IPS-NIHi7 (cell line): ENCODE results near the gene RCAN3.

ENCODE experiments used
- DNase-seq: peaks from one replicate; pipeline ENCODE4 v3.0.0; 2012; ENCODE audit warnings: mixed read lengths; ENCODE audit errors: extremely low spot score

The RCAN3 gene

DNA sequence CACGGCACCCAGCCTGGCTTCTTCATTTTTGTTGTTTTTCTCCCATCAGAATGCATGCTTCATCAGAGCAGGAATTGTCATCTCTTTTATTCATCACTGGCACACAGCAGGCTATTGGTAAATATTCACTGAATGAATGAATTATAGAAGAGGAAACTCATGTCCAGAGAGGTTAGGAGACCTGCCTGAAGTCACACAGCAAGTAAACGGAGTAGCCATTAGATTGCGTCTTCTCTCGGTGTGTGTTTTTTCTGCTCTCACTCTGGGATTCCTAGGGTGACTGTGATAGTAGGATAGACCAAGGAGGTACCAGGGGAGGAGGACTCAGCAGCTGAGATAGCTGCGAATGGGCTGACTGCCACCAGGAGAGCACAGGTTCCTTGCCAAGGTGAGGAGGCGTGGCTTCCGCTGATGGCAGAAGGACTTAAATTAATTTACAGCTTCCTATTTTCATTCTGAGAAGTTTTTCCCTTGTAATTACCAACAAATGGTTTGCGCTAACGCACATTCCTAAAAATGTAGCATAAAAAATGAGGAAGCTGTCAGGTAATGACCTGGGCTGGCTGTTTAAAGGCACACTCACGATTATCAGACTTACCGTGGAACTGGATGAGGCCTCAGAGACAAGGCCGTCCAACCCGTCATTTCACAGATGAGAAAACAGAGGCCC, 48.8 kb downstream of the RCAN3 start:
- no peak for DNase-seq

DNA sequence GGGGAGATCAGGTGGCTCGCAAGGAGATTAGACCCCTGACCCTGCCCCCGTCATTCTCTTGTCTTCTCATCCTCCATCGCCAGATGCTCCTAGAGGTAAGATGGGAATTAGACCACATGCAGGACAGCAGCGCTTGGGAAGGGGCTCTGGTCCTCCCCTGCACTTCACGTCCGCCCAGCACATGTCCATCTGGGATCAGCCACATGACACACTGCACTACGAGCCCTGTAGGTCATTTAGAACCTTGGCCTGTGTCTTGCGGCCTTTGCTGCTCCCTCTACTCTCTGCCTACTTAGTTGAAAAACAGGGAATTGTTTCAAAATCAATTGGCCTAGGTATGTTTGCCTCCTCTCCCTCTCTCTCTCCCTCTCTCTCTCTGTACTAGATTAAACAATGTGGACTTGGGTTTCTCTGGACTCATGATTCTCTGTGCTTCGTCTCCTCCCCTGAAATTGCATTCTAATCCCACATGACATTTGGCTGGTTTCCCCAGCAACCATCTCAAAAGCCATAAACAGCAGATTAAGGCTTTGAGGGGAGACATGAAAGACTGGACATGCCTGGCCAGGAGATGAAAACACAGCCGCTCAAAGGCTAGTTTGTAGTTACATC, 49.4 kb downstream of the RCAN3 start:
- DNase-seq: no peak

DNA sequence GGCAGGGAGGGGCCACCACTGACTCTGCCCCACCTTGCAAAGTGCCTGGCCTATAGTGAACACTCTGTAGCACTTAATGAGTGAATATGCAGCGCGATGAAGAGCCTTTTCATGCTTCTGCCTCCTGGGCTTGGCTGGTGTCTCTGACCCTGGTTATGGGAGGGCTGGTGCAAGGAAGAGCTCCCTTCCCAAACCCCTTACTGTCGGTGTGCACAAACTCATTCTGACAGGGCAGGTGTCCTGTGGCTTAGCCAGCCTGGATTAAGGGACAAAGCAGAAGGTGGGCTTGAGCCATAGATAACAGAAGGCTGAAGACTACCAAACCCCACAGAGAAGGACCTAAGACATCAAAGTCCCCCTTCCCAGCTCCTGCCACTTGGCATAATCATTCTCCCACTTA, 51.3 kb downstream of the RCAN3 start:
- no peak for DNase-seq

DNA sequence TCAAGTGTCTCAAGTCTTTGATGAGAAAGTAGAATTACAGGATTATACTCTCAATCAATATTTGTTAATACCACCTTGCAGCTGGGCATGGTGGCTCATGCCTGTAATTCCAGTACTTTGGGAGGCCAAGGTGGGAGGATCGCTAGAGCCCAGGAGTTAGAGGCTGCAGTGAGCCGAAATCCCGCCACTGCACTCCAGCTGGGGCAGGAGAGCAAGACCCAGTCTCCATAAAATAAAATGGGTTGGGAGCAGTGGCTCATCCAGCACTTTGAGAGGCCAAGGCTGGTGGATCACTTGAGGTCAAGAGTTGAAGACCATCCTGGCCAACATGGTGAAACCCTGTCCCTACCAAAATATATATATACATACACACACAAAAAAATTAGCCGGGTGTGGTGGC, 52.1 kb downstream of the RCAN3 start:
- DNase-seq: no peak

DNA sequence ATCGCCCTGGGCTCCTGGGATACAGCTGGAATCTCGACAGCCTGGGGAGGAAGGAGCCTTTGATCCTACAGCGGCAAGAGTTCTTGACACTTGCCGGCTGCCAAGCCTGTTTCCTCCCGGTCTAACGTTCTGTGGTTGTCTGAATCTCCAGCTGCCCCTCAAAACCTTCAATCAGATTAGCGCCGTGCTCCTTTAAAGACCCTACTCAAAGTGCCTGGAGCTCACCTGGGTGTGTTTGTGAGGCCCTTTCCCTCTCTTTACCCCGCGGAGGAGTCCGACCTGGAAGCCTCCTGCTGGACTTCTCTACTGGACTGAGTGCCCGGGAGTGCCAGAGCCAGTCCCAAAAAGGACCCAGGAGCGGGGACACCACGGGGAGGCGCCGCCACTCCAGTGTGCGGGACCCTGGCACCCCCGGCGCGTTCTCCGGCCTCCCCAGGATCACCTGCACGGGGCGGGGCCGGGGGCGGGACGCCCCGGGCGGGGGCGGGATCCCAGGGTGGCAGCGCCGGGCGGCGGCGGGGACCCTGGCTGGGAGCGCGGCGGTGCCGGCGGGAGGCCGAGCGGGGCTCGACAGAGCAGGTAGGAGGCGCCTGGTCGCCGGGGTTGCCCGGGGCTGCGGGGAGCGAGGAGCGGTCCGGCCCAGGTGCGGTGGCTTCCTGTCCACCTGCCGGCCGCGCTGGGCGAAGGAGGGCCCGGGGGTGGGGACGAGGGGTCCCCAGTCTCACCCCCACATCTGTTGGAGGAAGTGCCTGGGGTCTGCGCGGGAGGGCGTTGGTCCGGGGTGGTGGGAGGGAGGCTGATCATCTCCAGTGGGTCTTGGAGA, 53.2 kb downstream of the RCAN3 start, which contains the start of gene NCMAP:
TSS of gene NCMAP (plus strand) at position 497 of the 823 bp plus-strand sequence. CDS start 39,344 bp downstream, outside the sequence.
- peak; percentile 58 for DNase-seq

DNA sequence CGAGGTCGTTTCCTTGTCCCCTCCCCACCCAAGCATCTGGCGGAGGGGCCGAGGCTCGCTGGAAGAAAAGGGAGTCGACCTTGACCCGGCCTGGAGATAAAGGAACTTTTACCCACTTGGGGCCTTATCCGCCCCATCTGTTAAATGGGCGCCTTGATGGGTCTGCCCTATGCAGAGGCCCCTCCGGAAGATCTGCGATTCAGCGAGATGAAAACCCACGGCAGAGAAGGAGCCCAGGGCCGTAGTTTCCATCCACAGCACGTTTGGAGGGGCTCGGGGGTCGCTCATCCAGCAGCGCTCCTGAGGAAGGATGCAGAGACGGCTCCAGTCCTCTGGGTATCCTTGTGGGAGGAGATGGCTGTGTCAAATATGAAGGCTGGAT, 53.8 kb downstream of the RCAN3 start:
- no peak for DNase-seq

DNA sequence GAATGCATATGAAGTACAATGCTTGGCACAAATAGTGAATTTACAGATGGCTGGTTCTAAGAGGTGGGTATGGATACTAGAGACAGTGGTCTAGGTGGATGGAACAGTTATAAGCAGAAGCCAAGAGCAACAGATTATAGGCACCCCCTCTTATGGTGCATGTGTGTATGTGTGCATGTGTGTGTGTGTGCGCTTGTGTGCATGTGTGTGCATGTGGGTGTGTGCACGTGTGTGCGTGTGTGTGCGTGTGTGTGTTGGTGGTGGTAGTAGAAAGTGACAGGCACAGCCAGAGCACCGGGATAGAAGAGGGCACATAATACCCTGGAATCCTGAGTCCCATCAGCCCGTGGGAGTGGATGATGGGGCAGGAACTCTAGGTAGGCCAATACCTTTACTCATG, 54.6 kb downstream of the RCAN3 start:
- no peak for DNase-seq

DNA sequence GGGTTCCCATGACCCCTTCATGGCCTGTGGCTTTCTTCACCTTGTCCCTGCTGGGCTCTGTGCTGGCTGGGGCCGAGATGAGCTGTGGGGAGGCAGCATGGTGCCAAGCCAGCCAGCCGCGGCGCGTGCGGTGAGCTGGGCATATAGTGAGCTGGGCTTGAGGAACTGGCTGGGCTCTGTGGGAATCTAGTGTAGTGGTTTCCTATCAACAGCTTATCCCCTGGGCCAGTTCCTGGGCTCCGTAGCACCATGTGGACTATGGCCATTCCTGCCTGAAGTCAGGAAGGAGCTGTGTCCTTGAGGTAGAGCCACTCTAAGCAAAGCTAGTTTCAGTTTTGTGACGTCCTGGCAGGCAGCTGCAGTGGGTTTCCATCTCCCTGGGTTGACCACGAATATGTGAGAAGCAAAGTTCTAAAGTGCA, 55.1 kb downstream of the RCAN3 start:
- DNase-seq: no peak

DNA sequence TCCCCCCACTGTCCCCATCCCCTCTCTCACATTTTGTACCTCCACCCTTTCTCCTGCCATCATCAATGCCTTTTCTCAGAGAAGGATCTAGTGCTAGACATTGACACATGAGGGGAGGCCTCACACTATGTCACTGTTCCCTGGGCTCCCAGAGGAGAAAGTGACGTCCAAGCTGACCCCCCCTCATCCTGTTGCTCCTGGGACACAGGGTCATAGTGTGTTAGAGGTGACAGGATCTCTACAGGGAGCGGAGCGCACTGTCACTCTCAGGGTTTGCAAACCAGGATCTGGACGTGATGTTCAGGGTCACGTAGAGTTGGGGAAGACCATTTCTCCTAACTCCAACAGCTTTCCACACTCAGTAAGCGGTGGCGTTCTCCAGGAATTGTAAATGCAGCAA, 55.8 kb downstream of the RCAN3 start:
- DNase-seq: no peak

DNA sequence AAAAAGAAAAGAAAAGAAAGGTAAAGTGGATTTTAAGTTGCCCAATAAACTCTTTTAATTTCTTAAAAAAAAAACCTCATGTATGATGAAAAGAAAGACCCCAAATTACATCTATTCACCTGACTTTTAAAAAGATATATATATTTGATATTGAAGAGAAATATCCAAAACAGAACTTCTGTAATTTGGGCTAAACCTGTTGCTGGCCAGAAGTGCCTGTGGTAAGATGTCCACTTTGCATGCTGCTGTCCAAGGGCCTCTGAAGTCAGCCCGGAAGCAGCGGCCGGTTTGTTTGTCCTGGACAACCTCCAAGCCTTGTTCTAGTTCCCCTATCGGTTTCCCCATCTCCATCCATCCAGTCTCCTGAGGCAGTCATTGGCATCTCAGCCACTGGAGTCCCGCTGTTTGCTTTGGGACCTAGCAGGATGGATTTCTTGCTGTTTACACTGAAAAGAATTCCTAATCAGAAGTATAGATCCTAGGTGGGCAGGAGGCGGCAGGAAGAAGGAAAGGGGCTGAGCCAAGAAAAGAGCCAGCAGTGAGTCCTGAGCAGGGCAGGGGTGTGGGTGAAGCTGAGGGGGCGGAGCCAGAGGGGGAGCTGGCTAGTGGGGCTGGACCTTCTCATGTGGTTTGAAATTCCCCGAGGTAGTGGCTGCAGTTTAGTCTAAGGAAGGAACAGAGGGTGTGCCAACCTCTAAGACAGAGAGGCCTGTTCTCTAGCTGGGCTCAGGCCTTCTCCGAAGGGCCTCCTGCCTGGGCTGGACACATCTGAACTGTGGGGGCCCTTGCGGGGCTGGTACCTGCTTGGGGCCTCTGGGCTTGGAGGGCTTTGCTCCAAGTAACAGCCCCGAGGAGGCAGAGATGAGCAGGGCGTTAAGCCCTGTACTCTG, 56.5 kb downstream of the RCAN3 start:
- peak; percentile 77 for DNase-seq

DNA sequence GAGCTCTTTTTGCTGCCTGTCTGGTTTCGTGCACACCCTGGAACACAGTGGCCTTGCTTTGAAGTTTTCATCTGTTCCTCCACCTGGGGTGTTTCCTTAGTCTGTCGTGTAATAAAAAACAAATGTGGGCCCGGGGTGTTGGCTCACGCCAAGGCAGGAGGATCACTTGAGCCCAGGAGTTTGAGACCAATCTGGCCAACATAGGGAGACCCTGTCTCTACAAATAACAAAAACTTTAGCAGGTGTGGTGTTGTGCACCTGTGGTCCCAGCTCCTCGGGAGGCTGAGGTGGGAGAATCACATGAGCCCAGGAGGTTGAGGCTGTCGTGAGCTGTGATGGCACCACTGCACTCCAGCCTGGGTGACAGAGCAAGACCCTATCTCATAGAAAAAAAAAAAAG, 57.7 kb downstream of the RCAN3 start:
- no peak for DNase-seq

DNA sequence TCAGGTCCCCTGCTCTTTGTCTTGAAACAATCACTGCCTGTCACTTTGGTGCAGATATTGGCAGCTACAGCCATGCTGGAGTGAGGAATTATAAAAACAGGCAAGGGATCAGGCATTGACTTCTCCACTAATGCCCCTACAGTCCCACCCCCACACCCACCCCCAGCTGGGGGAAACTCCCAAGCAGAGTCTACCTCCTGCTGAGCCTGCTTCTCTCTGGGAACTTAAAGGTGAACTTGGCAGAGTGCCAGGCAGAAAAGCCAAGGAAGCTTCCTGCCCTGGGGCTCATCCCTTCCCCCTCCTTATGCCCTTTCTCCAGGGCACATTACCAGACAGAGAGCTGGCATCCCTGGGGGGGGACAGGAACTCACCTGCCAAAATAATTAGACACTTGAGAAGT, 60.0 kb downstream of the RCAN3 start:
- no peak for DNase-seq

DNA sequence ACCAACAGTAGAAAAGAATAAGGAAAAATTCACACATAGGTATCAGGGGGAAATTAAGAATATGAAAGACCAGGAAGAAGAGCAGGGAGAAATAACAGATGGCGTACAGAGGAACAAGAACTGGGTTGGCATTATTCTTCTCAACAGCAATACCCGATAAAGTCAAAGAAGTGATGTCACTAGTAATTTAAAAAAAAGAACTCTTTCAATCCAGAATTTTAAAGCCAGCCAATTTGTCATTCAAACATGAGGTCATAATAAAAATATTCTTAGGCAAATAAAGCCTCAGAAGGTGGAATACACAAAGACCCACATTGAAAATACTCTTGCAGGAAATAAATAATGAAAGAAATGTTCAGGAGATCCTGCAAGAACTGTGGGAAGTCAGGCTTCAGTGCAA, 62.1 kb downstream of the RCAN3 start:
- DNase-seq: no peak

DNA sequence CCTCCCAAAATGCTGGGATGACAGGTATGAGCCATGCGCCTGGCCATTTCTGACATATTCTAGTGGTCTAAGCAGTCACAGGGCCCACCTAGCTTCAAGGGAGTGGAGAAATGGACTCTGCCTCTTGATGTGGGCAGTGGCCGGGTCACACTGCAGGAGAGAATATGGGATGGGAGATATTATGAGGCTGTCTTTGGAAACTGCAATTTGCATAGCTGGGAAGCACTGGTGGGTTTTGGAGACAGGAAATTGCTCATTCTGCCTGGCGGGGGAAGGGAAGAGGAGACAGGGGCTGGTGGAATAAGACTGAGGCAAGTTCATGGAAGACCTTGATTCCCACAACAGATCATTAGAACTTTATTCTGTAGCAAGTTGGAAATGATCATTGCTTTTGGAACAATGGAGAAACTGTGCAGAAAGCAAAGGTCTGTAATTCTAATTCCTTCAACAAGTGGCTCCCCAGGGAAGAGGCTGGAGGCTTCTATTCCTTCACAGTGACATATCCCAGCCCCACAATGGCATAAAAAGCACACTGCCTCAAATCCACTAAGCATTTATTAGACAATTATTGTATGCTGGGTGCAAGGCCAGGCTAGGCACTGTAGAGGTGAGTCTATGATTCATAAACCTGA, 63.7 kb downstream of the RCAN3 start:
- DNase-seq: no peak

DNA sequence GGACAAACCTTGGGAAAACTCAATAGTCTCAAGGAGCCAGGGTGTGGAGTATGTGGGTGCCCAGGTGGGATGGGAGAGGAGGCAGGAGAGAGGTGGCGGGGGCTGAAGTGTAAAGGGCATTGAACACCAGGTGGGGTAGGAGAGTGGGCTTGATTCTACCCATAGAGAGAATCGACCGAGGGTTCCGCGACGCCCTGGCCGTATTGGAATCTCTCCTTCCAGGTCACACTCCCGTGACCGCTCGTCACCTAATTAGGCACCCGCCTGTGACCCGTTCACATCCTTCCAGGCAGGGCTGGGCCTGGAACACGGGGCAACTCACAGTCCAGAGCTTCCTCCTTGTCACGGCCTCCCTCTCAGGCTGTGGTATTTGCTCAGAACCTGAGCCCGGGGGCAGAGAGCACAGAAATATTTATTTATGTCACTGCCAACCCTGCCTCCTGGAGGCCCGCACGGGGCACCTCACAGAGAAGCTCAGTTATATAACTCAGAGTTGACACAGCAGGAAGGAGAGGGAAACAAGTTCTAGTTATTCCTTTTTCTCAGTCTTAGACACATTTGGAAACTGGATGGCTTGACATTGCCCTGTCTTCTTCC, 65.3 kb downstream of the RCAN3 start:
- no peak for DNase-seq

DNA sequence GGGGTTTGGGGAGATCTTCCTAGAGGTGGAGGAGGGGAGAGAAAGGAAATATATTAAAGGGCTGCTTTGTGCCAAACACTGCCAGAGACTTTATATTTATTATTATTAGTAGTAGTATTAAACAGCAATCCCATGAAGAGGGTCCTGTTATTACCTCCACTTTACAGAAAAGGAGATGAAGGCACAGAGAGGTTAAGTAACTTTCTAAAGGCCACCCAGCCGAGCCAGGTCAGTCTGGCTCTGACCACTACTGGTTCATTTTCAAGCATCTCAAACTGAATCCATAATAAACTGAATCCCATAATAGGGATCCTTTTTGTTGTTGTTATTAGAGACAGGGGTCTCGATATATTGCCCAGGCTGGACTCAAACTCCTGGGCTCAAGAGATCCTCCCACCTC, 65.8 kb downstream of the RCAN3 start:
- no peak for DNase-seq

DNA sequence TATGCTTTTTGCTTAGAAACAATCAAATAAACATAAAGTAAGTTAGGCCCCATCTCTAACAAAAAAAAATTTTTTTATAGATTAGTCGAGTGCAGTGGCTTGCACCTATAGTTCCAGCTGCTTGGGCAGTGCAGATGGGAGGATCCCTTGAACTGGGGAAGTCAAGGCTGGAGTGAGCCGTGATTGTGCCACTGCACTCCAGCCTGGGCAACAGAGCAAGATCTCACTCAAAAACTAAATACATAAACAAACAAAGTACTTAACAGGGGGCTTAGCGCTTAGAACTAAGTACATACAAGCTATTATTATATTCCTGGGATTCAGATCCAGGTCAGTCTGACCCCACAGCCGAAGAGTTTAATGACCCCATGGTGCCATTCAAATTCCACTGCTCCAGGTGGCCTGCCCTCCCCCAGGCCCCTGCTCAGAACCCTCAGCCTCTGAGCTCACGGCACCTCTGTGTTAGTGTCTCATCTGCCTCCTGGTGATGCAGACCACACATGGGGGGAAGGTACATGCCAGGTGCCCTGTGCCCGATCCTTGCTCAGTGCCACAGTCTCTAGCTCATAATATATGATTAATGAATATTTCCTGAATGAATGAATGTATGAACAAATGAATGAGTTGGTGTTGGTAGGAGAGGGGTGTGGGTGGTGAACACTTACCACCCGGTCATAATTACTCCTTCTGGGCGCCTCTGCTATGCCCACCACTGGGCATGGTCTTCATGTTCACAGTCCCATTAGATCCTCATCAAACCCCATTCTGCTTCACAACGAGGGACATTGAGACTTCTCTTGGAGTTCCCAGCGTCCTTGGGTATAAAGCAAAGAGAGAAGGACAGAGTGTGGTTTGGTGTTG, 67.9 kb downstream of the RCAN3 start:
- DNase-seq: no peak

DNA sequence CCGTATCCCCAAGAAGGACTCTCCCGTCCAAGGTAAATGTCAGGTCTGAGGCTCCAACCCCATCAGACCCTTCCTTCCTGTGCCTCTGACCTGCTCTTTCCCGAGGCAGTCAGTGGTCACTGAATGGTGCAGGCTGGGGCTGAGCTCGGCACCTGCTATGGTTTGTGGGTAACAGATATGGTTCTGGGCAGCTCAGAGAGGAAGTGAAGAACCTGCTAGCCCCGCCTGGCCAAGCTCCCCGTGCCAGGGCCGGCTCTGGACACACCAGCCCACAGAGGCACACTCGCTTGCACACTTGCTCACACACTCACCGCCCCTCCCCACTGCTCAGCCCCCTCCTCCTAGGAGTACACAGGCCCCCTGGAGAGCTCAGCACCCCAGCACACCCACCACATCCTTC, 69.7 kb downstream of the RCAN3 start:
- DNase-seq: no peak

DNA sequence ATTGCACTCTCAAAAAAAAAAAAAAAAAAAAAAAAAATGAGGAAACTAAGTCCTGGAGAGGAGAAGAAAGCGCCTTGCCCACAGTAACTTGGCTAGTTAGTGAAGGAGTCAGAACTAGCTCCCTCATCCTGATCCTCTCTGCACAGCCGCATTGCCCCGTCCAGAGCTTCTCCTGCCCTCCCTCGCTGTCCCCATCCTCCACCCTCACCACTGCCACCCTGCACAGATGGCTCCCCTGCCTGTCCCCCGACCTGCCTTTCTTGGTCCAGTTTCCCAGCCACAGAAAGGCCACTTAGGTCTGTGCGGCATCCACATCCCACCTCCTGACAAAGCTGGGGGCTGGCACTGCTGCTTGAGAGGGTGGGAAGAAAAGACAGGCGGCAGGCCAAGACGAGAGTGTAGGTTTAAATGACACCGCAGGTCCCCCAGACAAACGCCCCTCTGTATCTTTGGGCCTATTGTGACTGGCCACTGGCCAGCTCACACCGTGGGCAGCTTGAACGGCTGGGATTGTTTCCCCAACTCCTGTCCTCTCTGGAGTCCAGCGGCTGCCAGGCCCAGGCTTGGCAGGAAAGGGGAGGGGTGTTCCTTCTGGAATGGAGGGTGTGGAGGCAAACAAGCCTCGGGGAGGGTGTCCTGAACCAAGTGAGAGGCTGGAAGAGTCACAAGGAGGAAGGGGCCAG, 73.4 kb downstream of the RCAN3 start:
- DNase-seq: no peak
